CD4-positive, alpha-beta T cell treated with Interleukin-10 for 1 hour (primary cell): Measurements from ENCODE around the gene MTUS2.

ENCODE experiments used
- DNase-seq: peaks from one replicate; pipeline ENCODE4 v3.0.0-alpha.2; 2020

MTUS2 gene

DNA sequence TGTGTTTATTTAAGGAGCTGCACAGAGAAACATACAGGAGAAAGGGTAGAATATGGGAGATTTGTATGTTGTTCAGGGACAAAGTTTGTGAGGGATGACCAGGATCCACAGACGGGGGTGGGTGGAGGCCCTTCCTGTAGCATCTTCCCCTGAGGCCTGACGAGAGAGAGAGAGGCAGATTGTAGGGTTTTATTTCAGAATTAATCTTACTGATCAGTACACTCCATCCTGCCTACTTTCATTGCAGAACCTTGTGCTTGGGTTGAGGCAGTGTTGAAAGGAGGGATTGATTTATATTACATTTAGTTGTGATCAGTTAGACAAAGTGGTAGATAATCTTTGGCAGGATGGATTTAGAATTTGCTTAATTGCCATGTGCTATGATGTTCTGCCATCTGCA is 39.6 kb downstream of the MTUS2 start:
- no peak for DNase-seq

- DNase-seq = no peak
Measured at GRCh38 chr13:28864544-28864943, 44.4 kb downstream of the MTUS2 start.

- DNase-seq = no peak
Measured at GRCh38 chr13:28865149-28865744, 45.1 kb downstream of the MTUS2 start.

DNA sequence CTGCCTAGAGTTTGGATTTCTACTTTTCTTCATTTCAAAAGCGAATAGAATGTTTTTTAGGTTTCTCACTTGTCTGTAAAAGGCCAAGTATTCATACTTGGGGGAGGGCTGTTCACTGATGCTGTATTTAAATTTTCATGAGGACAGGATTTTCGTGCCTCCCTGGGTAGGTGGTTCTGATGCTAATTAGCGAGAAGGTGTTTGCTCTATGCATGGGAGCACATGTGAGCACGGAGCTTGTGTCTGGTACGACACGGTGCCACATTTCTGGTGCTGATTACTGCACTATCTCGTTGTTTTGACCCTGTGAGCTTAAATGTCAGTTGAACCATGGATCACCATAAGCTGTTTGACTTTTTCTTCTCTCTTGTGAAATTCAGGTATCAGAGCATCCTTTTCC is 45.8 kb downstream of the MTUS2 start:
- DNase-seq = no peak

DNA sequence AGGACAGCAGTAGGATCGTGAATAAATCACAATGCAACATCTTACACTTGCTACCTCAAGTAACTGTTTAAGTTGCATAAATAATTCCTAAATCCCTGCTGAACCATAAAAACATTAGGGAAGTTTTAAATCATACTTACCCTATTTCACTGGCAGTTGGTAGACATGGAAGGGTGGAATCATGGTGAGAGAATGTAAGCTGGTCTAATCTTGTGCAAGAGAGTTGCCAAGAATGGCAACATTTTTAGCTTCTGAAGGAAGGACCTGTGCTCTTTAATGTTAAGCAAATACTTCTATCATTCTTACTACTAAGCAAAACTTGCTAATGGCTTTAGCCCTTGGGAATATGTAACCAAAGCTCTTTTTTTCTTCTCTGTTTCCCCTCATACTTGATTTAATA is 46.8 kb downstream of the MTUS2 start:
- no peak for DNase-seq

DNA sequence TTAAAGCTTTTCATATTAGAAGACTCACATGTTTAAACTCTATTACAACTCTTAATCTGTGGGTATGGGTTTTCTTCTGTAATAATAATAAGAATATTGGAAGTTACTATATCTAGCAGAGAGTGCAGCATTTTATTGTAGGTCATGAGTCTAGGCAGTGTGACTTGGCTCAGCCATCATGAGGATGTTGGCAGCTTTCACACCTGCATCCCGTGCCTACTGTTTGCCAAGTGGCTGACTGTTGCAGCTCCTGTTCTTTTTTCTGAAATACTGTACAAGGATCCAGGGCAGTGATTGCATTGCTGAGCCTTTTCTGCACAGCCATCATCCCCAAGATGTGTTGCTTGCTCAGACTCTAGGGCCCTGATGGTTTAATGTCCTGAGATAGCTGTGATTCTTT is 47.4 kb downstream of the MTUS2 start:
- DNase-seq = no peak

DNA sequence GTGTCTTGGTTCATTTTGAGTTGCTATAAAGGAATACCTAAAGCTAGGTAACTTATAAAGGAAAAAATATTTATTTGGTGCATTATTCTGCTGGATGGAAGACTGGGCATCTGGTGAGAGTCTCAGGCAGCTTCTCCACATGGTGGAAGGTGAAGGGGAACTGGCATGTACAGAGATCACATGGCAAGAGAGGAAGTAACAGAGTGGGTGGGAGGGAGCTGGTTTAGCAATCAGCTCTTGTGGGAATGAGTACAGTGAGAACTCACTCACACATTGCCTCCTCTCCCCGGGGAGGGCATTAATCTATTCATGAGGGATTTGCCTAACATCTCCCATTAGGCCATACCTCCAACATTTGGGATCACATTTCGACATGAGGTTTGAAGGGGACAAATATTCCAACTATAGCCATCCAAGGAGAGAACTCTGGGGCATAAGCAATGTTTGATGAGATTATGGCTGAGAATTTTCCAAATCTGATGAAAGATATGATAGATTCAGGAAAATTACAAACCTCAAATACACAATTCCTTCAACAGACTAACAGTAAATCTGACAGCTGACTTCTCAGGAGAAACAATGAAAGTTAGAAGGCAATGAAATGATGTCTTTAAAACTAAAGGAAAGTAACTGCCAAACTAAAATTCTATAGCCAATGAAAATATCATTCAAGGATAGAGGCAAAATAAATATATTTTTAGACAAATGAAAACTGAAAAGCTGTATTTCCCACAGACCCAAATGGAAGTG is 52.5 kb downstream of the MTUS2 start:
- DNase-seq = no peak

GRCh38 chr13:28875846-28876615 is 55.9 kb downstream of the MTUS2 start:
- DNase-seq = no peak

DNA sequence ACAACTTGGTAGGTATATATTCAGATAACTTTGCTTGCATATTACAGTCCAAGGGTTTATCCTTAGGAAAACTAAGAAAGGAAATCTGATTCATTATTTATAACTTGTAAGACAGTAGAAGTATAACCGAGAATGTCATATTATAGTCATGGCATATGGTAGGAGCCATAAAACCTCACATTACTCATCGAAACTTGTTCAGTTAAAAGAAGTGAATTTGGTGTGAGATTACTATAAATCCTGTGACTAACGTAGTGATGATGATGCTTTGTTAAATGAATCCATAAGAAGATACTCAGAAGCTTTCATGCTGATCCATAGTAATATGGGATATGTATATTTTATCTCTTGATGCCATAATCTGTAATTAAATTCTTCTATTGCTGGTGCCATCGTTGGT is 57.3 kb downstream of the MTUS2 start:
- DNase-seq = no peak

GRCh38 chr13:28885181-28885580 is 65.0 kb downstream of the MTUS2 start:
- no peak for DNase-seq

DNA sequence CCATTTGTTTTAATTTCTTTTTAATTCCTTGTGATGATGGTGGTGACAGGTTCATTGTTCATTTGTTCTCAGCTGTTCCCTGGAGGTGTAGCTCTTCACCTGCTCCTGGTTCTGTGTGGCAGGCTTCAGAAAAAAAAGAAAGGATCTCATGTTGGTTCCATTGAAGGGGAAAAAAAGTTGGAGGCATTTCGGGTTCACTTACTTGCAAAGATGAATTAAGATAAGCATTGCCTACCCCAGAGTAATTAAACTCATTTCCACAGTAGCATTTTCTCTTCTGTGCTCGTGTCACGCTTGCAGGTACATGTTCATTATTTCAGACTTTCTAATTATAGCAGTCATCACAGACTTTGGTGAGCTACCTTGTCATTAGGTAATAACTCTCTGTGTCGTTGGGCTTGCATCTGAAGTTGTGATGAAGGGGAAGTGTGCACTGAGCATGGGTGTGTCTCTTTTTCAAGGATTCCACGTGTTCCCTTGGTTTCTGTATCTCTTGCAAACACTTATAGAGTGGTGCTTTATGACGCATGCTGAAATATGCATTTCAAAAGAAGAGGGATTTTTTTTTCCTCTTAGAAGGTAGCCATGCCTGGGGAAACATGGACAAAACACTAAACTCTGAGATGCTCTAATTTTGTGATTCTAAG is 69.1 kb downstream of the MTUS2 start:
- DNase-seq = no peak

- no peak for DNase-seq
Measured at GRCh38 chr13:28890712-28891111, 70.6 kb downstream of the MTUS2 start.

DNA sequence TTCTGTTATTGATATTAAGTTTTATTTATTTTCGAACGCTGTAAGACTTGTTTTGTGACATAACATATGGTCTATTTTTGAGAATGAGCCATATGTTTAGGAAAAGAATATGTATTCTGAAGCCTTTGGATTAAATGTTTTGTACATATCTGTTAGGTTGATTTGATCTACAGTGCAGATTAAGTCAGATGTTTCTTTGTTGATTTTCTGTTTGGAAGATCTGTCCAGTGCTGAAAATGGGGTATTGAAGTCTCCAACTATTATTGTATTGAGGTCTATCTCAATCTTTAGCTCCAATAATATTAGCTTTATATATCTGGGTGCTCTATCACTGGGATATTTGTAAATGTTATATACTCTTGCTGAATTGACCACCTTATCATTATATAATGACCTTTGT is 97.9 kb downstream of the MTUS2 start:
- DNase-seq = no peak

- no peak for DNase-seq
Measured at GRCh38 chr13:28922341-28922740, 102.2 kb downstream of the MTUS2 start.

DNA sequence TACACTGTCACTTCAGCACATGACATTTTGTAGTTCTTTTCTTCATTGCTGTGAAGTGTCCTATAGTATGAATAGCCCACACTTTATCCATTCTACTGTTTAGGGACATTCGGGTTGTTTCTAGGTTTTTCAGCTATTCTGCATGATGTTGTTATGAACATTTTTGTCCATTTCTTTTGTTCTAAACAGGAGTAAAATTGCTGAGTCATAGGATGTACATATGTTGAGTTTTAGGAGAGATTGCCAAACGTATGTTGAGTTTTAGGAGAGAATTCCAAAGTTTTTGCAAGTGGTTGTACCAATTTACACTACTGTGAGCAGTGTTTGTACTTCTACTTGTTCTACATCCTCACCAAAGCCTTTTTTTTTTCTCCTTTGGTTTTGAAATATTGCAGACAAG is 115.0 kb downstream of the MTUS2 start:
- DNase-seq = no peak

DNA sequence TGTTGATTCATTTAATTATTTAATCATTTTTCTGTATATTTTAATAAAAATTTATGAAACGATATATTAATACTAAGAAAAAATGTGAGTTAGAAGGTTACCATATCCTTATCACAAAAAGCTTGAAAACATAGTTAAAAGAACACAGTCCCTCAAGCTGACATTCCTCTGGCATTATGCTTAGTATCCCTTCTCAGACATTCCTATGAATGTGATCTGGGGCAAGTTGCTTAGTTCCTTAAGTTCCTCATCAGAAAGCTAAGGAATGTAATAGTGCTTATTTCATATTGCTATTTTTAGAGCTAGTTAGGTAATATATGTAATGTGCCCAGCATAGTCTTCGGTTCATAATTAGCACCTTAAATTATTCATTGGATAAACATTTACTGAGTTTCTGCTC is 122.8 kb downstream of the MTUS2 start:
- DNase-seq = no peak

DNA sequence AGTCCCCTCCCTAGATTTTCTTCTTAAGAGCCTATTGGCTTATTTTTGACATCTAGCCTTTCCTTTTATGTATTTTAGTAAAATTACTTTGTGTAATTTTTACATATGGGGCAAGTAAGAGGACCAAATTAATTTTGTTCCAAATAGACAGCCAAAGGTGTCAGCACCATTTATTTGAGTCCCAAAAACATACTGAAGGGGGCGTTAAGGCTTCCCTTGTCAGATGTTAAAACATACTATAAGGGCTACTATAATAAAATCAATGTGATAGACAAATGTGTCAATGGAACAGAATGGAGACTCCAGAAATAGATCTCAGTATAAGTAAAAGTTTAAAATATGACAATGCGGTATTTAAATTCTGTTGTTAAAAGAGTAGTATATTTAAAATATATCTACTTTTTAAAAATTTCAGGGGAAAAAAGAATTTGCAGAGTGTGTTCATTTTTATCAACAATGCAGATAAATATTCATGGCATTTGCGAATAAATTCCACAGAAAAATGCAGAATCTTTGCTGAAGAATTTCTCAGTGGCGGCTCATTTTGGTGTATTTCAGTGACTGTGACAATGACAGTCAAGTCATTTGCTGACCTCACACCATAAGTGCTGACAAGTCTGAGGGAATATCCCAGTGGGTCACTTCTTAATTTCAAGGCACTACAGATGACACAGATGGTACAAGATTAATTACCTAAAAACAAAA is 133.7 kb downstream of the MTUS2 start:
- DNase-seq = no peak

- no peak for DNase-seq
Measured at GRCh38 chr13:28954419-28954725, 134.2 kb downstream of the MTUS2 start.

GRCh38 chr13:28954810-28955209 is 134.7 kb downstream of the MTUS2 start:
- no peak for DNase-seq

- no peak for DNase-seq
Measured at GRCh38 chr13:28955264-28955966, 135.3 kb downstream of the MTUS2 start.

DNA sequence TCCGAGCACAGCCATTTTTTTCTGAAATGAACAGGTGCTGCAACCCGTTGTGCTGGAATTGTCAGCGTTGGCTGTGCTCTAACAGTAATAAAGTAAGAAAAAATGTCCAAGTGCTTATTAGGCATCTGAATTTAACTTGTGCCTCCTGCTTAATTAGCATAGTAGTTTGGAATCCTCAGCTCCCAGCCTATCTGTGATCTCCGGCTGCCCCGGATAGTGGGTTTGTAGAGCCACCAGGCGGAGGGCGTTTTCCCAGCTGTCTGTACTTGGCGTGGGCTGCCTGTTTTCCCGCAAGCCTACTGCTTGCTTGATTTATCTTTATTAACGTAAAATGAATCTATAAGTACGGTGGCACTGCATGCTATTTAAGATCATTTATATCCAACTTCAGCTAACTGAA is 137.9 kb downstream of the MTUS2 start:
- DNase-seq = no peak

- no peak for DNase-seq
Measured at GRCh38 chr13:28958441-28958840, 138.3 kb downstream of the MTUS2 start.

GRCh38 chr13:28964052-28964451 is 143.9 kb downstream of the MTUS2 start:
- no peak for DNase-seq
